Colonic mucosa (tissue), 4 donors: ENCODE data around the gene CLEC16A. TPM values are rescaled to one million over a fixed set of nuclear protein-coding genes. Genes with fewer than 3 reads are reported as not detected.

Experiments used
- DNase-seq: peaks from one replicate; pipeline ENCODE4 v3.0.0-alpha.2; 2020
- H3K27ac ChIP-seq: fragments of 200-600 bp; one replicate; pipeline ENCODE4 v1.8.0; 2021
- H3K27me3 ChIP-seq: fragments of 200-600 bp; one replicate; pipeline ENCODE4 v1.8.0; 2021
- H3K36me3 ChIP-seq: fragments of 200-600 bp; one replicate; pipeline ENCODE4 v1.8.0; 2021
- H3K4me1 ChIP-seq: fragments of 200-600 bp; one replicate; pipeline ENCODE4 v1.8.0; 2021; ENCODE audit warnings: mild to moderate bottlenecking
- H3K4me3 ChIP-seq: fragments of 200-600 bp; one replicate; pipeline ENCODE4 v1.8.0; 2021
- H3K9ac ChIP-seq, 2 donors: one replicate each; pipeline ENCODE4 v1.7.0; 2013; ENCODE audit warnings: control low read depth in 2 of 2, low read depth in 2 of 2, low read length in 2 of 2
- H3K9me3 ChIP-seq: fragments of 200-600 bp; one replicate; pipeline ENCODE4 v1.8.0; 2021
- intact Hi-C: fragments of 100-400 bp; cut with DNase I; formaldehyde crosslinking; loops from one replicate; pipeline ENCODE4 v1.14.1; 2022
- total RNA-seq, 2 donors: library from RNA; stranded (reverse); fragmentation: NEBNext Ultra II Directional in 1 of 2; extraction: Animal tissue kit (Norgen Biotek cat#: 25700) in 1 of 2; gene quantifications; one replicate each; pipeline ENCODE4 v1.2.1, GENCODE V29; 2021
- TF ChIP-seq, protein P1 (sequence below): fragments of 200-600 bp; IDR thresholded peaks from one replicate; pipeline ENCODE4 v1.8.0; 2022; ENCODE audit warnings: antibody characterized with exemption, mild to moderate bottlenecking
- donor health status: healthy.
- donor health status: DM: no; HTN: no; CAD: no.
- donor health status: DM: no; HTN: no; CAD: no.

CLEC16A gene
- total RNA-seq, 2 donors from 2014 or later = 24.9 to 29.6 TPM

DNA sequence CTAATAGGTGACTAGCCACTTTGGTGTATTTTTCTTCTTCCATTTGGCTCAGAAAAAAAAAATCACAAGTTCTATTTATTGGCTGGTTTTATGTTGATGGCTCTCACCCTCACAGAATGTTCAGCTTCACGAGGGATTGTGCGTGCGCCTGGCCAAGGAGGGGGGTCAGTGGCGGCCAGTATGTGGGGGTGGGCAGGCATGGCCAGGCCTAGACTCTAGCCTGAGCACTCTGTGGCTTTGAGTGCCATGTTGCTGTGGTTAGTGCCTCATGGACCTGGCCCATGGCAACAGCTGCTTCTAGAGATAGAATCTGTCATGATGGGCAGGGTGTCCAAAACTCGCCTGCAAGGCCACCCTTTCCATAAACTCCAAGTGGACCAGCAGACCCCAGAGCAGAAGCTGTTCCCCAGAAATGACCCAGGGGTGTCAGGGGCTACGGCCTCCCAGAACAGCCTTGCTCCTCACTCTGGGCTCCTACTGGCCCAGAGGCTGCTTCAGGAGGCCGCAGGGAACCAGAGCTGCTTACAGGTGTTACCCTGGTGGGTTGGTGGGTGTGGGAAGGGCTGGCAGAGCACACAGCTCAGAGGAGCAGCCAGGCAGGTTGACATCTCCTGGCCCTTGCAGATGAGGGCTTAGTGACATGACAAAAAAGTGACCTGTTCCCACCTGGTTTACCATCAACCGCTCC, 186.8 kb downstream of the CLEC16A start:
- H3K9ac ChIP-seq = no peak overlapping the region
- no peak overlapping the region for H3K4me3 ChIP-seq
- no peaks in the 10 kb centered on the region for H3K36me3 ChIP-seq
- H3K27ac ChIP-seq = no peak overlapping the region
- no peak for DNase-seq
- no peaks in the 10 kb centered on the region for H3K27me3 ChIP-seq
- intact Hi-C loops = no loop called here
- TF ChIP-seq, protein P1, sequence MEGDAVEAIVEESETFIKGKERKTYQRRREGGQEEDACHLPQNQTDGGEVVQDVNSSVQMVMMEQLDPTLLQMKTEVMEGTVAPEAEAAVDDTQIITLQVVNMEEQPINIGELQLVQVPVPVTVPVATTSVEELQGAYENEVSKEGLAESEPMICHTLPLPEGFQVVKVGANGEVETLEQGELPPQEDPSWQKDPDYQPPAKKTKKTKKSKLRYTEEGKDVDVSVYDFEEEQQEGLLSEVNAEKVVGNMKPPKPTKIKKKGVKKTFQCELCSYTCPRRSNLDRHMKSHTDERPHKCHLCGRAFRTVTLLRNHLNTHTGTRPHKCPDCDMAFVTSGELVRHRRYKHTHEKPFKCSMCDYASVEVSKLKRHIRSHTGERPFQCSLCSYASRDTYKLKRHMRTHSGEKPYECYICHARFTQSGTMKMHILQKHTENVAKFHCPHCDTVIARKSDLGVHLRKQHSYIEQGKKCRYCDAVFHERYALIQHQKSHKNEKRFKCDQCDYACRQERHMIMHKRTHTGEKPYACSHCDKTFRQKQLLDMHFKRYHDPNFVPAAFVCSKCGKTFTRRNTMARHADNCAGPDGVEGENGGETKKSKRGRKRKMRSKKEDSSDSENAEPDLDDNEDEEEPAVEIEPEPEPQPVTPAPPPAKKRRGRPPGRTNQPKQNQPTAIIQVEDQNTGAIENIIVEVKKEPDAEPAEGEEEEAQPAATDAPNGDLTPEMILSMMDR = no peak
- no peaks in the 10 kb centered on the region for H3K9me3 ChIP-seq
- H3K4me1 ChIP-seq = no peaks in the 10 kb centered on the region

DNA sequence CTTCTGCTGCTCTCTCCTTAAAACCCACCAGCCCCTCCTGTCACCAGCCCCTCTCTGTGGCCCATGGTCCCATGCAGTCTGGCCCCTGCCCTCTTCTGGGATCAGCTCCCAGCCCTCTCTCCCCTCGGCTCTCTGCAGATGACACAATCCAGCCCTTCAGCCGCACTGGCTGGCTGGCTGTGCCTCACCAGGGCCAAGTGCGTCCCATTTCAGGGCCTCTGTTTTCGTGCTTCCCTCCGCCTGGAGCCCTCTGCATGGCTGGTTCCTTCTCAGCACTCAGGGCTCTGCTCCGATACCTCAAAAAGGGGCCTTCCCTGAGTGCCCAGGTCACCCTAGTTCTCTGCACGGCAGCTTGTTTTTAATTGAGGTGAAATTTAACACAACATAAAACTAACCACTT, 187.3 kb downstream of the CLEC16A start:
- TF ChIP-seq, protein P1 = no peak
- no peak for DNase-seq
- H3K4me1 ChIP-seq = no peaks in the 10 kb centered on the region
- no peak overlapping the region for H3K4me3 ChIP-seq
- intact Hi-C loops = no loop called here
- no peaks in the 10 kb centered on the region for H3K27me3 ChIP-seq
- no peak overlapping the region for H3K27ac ChIP-seq
- no peaks in the 10 kb centered on the region for H3K9me3 ChIP-seq
- H3K9ac ChIP-seq = no peak overlapping the region
- no peaks in the 10 kb centered on the region for H3K36me3 ChIP-seq

DNA sequence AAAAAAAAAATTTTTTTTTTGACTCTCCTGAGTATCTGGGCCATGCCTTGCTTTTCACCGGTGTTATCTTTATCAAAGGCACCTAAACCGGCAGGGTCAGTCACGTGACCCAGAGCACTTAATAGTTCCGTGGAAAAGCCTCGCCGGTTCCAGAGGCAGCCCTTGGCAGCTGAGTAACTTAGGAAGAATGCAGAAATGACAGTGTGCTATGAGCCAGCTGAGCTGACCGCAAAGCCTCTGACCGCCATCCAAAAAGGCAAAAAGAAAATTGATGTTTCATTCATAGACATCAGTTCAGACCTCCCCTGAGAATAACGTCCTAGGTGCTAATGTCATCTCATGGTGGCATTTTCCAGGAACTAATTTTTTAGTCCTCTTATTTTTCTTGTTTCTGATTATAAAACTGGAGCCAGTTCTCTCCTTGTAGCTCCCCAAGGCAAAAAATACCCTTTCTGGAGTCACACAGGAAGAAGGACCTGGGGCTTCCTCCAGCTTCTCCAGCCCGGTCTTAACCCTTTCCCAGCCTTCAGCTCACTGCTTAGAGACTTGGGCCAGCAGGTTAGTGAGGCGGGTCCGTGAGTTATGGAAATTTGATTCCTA, 189.1 kb downstream of the CLEC16A start:
- intact Hi-C loops = no loop called here
- no peaks in the 10 kb centered on the region for H3K27me3 ChIP-seq
- no peaks in the 10 kb centered on the region for H3K36me3 ChIP-seq
- TF ChIP-seq, protein P1 = no peak
- DNase-seq = peak; percentile 44
- H3K4me1 ChIP-seq = no peaks in the 10 kb centered on the region
- no peak overlapping the region for H3K9ac ChIP-seq
- no peak overlapping the region for H3K27ac ChIP-seq
- no peaks in the 10 kb centered on the region for H3K9me3 ChIP-seq
- H3K4me3 ChIP-seq = no peak overlapping the region

DNA sequence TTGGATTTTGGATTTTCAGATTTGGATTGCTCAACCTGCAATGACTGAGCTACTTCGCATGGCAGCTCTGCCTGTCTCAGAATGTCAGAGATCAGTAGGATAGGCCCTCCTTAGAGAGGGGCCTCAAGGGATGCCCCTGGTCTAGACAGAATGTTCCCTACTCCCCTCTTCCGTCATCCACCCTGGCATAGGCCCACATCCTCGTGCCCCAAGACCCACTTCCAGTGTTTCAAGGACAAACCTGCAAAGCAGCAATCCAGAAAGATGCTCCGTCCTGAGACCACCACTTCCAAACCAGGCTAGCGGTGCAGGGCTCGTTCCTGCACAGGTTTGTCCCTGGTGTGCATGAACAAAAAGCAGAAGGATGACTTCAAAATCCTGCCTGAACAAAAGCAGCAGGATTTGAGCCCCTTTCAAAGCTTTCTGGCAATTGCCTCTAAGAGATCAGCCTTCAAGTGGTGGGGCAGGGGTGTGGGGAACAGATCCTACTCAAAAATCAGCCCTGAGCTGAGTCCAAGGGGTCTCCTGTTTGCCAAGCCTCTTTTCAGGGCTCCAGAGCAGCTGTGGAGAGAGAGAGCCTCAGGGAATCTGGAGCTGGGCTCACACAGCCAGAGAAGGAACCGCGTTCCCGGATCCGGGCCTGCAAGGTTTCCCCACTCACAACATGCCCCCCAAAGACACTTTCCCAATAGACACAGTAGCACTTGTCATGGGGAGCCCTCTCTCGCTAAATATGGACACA, 190.5 kb downstream of the CLEC16A start:
- TF ChIP-seq, protein P1 = no peak
- Histone ChIP-seq H3K9ac (no peak overlapping the region), H3K9me3 (no peaks in the 10 kb centered on the region), H3K27me3 (no peaks in the 10 kb centered on the region), H3K4me1 (no peaks in the 10 kb centered on the region), H3K36me3 (no peaks in the 10 kb centered on the region), H3K27ac (no peak overlapping the region), H3K4me3 (no peak overlapping the region)
- DNase-seq = no peak
- intact Hi-C loops = no loop called here

DNA sequence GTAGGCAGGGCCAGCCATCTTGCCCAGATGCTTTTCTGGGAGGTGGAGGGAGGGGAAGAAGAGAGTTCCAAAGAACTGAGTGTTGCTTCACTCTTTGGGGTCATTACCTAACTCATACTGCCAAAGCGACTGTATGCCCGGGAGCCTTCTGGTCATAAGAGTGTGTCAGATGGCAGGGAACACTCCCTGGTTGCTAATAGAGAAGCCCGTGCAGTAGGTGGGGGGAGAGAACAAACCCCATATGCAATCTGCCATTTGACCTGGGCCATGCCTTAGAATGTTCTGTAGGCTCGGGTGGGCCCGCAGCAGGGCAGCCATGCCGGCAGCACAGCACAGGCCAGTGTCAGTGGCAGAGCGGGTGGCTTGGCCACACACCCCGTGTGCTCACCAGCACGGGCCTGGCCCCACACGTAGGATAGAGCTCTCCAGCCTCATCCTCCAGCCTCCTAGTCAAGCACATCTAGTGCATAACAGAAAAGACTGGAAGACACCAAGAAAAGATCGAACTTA, 191.2 kb downstream of the CLEC16A start:
- Histone ChIP-seq H3K36me3 (no peaks in the 10 kb centered on the region), H3K4me1 (no peaks in the 10 kb centered on the region), H3K27me3 (no peaks in the 10 kb centered on the region), H3K27ac (no peak overlapping the region), H3K9me3 (no peaks in the 10 kb centered on the region), H3K9ac (no peak overlapping the region), H3K4me3 (no peak overlapping the region)
- intact Hi-C loops = no loop called here
- no peak for DNase-seq
- TF ChIP-seq, protein P1 = no peak
